Adrenal gland (tissue), 12 donors: Measurements from ENCODE around the gene FOXP2. TPM values are rescaled to one million over a fixed set of nuclear protein-coding genes. Genes with fewer than 3 reads are reported as not detected.

Source experiments
- DNase-seq, 7 donors: peaks; one replicate each; pipeline ENCODE4 v3.0.0-alpha.2; 2019 to 2020
- H3K27ac ChIP-seq, 5 donors: fragments of 200-600 bp; sonication (generic) in 4 of 5; 1 replicate in 3 of 5; 2 replicates in 2 of 5; pipeline versions ENCODE4 v1.5.1 to v1.8.0; 2016 to 2020; ENCODE audit warnings: mild to moderate bottlenecking in 1 of 5
- H3K27me3 ChIP-seq: fragments of 200-600 bp; 2 replicates; pipeline ENCODE4 v1.8.0; 2021
- H3K36me3 ChIP-seq, 2 donors: fragments of 200-600 bp; replicated peaks in 1 of 2; 1 replicate in 1 of 2; 2 replicates in 1 of 2; pipeline versions ENCODE4 v1.5.1 to v1.8.0; 2018 to 2022
- H3K4me1 ChIP-seq, 2 donors: fragments of 200-600 bp; replicated peaks in 1 of 2; 1 replicate in 1 of 2; 2 replicates in 1 of 2; pipeline versions ENCODE4 v1.5.1 to v1.8.0; 2018 to 2021
- H3K4me3 ChIP-seq, 4 donors: fragments of 200-600 bp; sonication (generic) in 3 of 4; one replicate each; pipeline ENCODE4 v1.5.1; 2016 to 2018
- H3K9me3 ChIP-seq, 3 donors: fragments of 200-600 bp; sonication (generic) in 1 of 3; replicated peaks in 1 of 3; 1 replicate in 2 of 3; 2 replicates in 1 of 3; pipeline versions ENCODE4 v1.5.1 to v1.8.0; 2016 to 2021
- CTCF ChIP-seq, 6 experiments: fragments of 450-650 bp in 4 of 6; fragments of 200-600 bp in 2 of 6; sonication (generic) in 1 of 6; IDR thresholded peaks; 1 replicate in 5 of 6; 2 replicates in 1 of 6; pipeline versions ENCODE4 v1.5.1 to v1.8.0; 2016 to 2021; ENCODE audit warnings: antibody characterized with exemption in 6 of 6, mild to moderate bottlenecking in 2 of 6, moderate library complexity in 1 of 6
- POLR2A ChIP-seq, 2 donors: fragments of 450-650 bp; IDR thresholded peaks; one replicate each; pipeline ENCODE4 v1.6.1; 2017; ENCODE audit warnings: antibody characterized with exemption in 2 of 2, mild to moderate bottlenecking in 2 of 2, moderate library complexity in 1 of 2
- WGBS, 4 donors: extraction: QIAGEN DNeasy Blood & Tissue Kit in 2 of 4; methylation state at CpG; one replicate each; pipeline versions ENCODE4 v1.1.5 to v1.1.7; 2013 to 2017; 5-methylcytosine and 5-hydroxymethylcytosine counted together
- intact Hi-C, 2 donors: fragments of 100-400 bp; cut with DNase I; formaldehyde crosslinking; loops; one replicate each; pipeline versions ENCODE4 v1.14.1 to v1.15.0; 2022 to 2023
- microRNA-seq, 3 donors: library from miRNA; unstranded; fragments of <30 nt; microRNA quantifications; one replicate each; pipeline ENCODE4, GENCODE V29; 2017 to 2020
- polyA plus RNA-seq, 3 donors: library from polyadenylated mRNA; stranded (reverse); fragments of 200-250 nt in 2 of 3; fragments of 350-450 nt in 1 of 3; fragmentation: Illumina TruSeq in 1 of 3; extraction: RNeasy Lipid Tissue Mini Kit (QIAGEN cat#74804) in 1 of 3; gene quantifications; one replicate each; pipeline ENCODE4 v1.2.3, GENCODE V29; 2013 to 2014
- small RNA-seq, 2 donors: library from RNA; depleted of rRNA; stranded (forward); fragments of <200 nt; gene quantifications; one replicate each; pipeline ENCODE3, GENCODE V24; 2016
- total RNA-seq, 9 donors: library from RNA; depleted of rRNA in 4 of 9; stranded (reverse); fragments of >200 nt in 4 of 9; fragments of 120-200 nt in 1 of 9; fragmentation: NEBNext Ultra II Directional in 1 of 9; extraction: Animal tissue kit (Norgen Biotek cat#: 25700) in 1 of 9; gene quantifications; one replicate each; pipeline versions ENCODE4 v1.1.0 to v1.2.4, GENCODE V29; 2013 to 2023
- donor health status: healthy with polysubstance abuse.
- donor health status: Bipolar disorder and iron deficiency.
- donor health status: DM: yes; HTN: yes; CAD: no.
- donor health status: DM: no; HTN: no; CAD: no.
- donor health status: DM: no; HTN: no; CAD: no.
- donor health status: DM: yes; HTN: yes; CAD: no.

FOXP2 gene
- total and polyA plus RNA-seq, 12 donors = 1.1 to 14.5 (median 2.7) TPM

DNA sequence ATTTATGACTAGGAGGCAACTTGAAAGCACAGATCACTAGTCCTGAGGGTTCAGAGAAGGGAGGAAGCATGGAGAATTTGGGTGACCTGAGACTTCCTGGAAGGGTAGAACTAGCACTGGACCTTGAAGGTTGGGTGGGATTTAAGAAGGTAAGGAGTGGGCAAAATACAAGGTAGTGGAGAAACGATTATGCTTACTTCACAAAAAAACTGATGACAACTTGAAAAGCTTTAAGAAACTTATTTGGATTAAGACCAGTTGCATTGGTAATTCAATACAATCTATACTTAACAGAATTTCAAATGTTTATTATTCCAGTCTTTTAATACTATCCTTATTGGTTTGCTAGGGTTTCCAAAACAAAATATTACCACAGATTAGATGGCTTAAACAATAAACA is 308.7 kb downstream of the FOXP2 start:
- Histone ChIP-seq H3K9me3 (no peaks in the 10 kb centered on the region), H3K4me1 (no peaks in the 10 kb centered on the region), H3K27ac (no peak overlapping the region), H3K27me3 (no peaks in the 10 kb centered on the region), H3K4me3 (no peak overlapping the region), H3K36me3 (no peaks in the 10 kb centered on the region)
- no peak for DNase-seq
- no peak for TF ChIP-seq POLR2A (IDR thresholded peaks at IDR 0.05)
- TF ChIP-seq CTCF (IDR thresholded peaks at IDR 0.05) = no peak
- intact Hi-C loops = no loop called here
- WGBS, 4 donors = 76 to 88% (median 79%) methylated on average over 1 of the region's 1 CpG

GRCh38 chr7:114740095-114740494 is 325.5 kb downstream of the FOXP2 start:
- no peaks in the 10 kb centered on the region for H3K36me3 ChIP-seq
- no peaks in the 10 kb centered on the region for H3K4me1 ChIP-seq
- intact Hi-C loops = no loop called here
- no peak overlapping the region for H3K27ac ChIP-seq
- H3K4me3 ChIP-seq = no peak overlapping the region
- WGBS, 4 donors = 46 to 56% (median 52%) methylated on average over 2 of the region's 2 CpGs
- no peak for TF ChIP-seq POLR2A (IDR thresholded peaks at IDR 0.05)
- TF ChIP-seq CTCF (IDR thresholded peaks at IDR 0.05) = no peak
- no peak for DNase-seq
- no peaks in the 10 kb centered on the region for H3K9me3 ChIP-seq
- H3K27me3 ChIP-seq = no peaks in the 10 kb centered on the region

DNA sequence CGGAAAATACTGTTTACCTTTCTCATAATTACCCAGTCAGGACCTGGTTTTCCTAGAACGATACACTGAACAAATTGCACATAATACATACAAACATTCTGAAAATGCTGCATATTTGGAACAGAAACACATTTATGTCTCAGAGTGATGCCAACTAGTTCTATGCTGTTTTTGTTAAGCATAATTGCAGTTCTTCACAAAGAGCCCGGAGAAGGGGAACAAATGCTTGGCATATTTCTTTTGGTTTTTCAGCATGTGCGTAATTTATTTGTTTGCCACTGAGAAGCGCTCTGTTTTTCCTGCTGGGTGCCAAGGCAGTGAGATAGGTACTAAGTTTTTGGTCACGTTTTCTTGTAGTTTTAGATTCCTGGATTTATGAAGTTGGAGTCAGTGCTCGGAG is 326.3 kb downstream of the FOXP2 start:
- 82 to 89% (median 87%) methylated on average over 7 of the region's 7 CpGs for WGBS, 4 donors
- H3K9me3 ChIP-seq = no peaks in the 10 kb centered on the region
- intact Hi-C loops = no loop called here
- no peak overlapping the region for H3K27ac ChIP-seq
- no peaks in the 10 kb centered on the region for H3K4me1 ChIP-seq
- no peak for TF ChIP-seq POLR2A (IDR thresholded peaks at IDR 0.05)
- TF ChIP-seq CTCF (IDR thresholded peaks at IDR 0.05) = no peak
- H3K36me3 ChIP-seq = no peaks in the 10 kb centered on the region
- H3K4me3 ChIP-seq = no peak overlapping the region
- no peaks in the 10 kb centered on the region for H3K27me3 ChIP-seq
- DNase-seq = no peak

GRCh38 chr7:114741911-114742310 is 327.3 kb downstream of the FOXP2 start:
- DNase-seq = no peak
- Histone ChIP-seq H3K27ac (no peak overlapping the region), H3K27me3 (no peaks in the 10 kb centered on the region), H3K36me3 (no peaks in the 10 kb centered on the region), H3K4me1 (no peaks in the 10 kb centered on the region), H3K4me3 (no peak overlapping the region), H3K9me3 (no peaks in the 10 kb centered on the region)
- intact Hi-C loops = no loop called here
- TF ChIP-seq CTCF (IDR thresholded peaks at IDR 0.05) (no peak), POLR2A (IDR thresholded peaks at IDR 0.05) (no peak)
- WGBS, 4 donors = 86 to 98% (median 91%) methylated on average over 1 of the region's 1 CpG

Small RNA genes within 50 kb of the gene (microRNA-seq; reads per million reads assigned to microRNA genes)
- 0 reads per million in 3 donors for gene MIR3666

Small RNA genes within 50 kb of the gene (small RNA-seq; reads per million reads assigned to genes)
- gene MIR3666 = 0 reads per million in 2 donors
- 0 to 0.08 reads per million in 2 donors for gene RNA5SP238
